Mesenchymal stem cell (in vitro differentiated cells and primary cell): Measurements from ENCODE around the gene MUC5B.
A peak's percentile ranks its signal among the peaks of the same experiment; 100 is the strongest.

ENCODE experiments used
- DNase-seq: peaks from one replicate; pipeline ENCODE4 v3.0.0-alpha.2; 2013
- H2AFZ ChIP-seq: one replicate; pipeline ENCODE4 v1.6.1; 2013; ENCODE audit warnings: low read depth, mild to moderate bottlenecking, control low read depth, inconsistent platforms, low read length, moderate library complexity
- H2AK5ac ChIP-seq: 2 replicates; pipeline ENCODE4 v1.6.1; 2013; ENCODE audit warnings: low read length, moderate library complexity, mild to moderate bottlenecking, inconsistent platforms; ENCODE audit not compliant: severe bottlenecking
- H2BK120ac ChIP-seq: one replicate; pipeline ENCODE4 v1.6.1; 2013; ENCODE audit warnings: low read depth, mild to moderate bottlenecking, inconsistent platforms, low read length, moderate library complexity
- H2BK12ac ChIP-seq, 2 experiments: one replicate each; pipeline ENCODE4 v1.6.1; 2013; ENCODE audit warnings: inconsistent platforms in 2 of 2, low read length in 2 of 2, mild to moderate bottlenecking in 2 of 2, moderate library complexity in 2 of 2, control low read depth in 1 of 2
- H2BK15ac ChIP-seq: one replicate; pipeline ENCODE4 v1.6.1; 2013; ENCODE audit warnings: mild to moderate bottlenecking, low read depth, inconsistent platforms; ENCODE audit not compliant: poor library complexity, severe bottlenecking
- H2BK5ac ChIP-seq: 2 replicates; pipeline ENCODE4 v1.6.1; 2013; ENCODE audit warnings: low read depth, mild to moderate bottlenecking, low read length, control low read depth, inconsistent platforms; ENCODE audit not compliant: poor library complexity, severe bottlenecking
- H3K14ac ChIP-seq, 2 experiments: one replicate each; pipeline ENCODE4 v1.6.1; 2013; ENCODE audit warnings: inconsistent platforms in 2 of 2, low read length in 2 of 2, control low read depth in 1 of 2, mild to moderate bottlenecking in 1 of 2, moderate library complexity in 1 of 2
- H3K18ac ChIP-seq, 2 experiments: one replicate each; pipeline ENCODE4 v1.6.1; 2013; ENCODE audit warnings: inconsistent platforms in 2 of 2, low read length in 2 of 2, control low read depth in 1 of 2, low read depth in 1 of 2, mild to moderate bottlenecking in 1 of 2
- H3K23ac ChIP-seq, 2 experiments: one replicate each; pipeline ENCODE4 v1.6.1; 2013; ENCODE audit warnings: inconsistent platforms in 2 of 2, low read length in 2 of 2, mild to moderate bottlenecking in 2 of 2, moderate library complexity in 2 of 2, control low read depth in 1 of 2
- H3K27ac ChIP-seq: 2 replicates; pipeline ENCODE4 v1.5.1; 2013; ENCODE audit warnings: mild to moderate bottlenecking, moderate library complexity, low read length, control low read depth, inconsistent platforms; ENCODE audit not compliant: poor library complexity, severe bottlenecking
- H3K27me3 ChIP-seq, 2 experiments: 2 replicates each; pipeline versions ENCODE4 v1.6.1 to v1.7.0; 2013; ENCODE audit warnings: low read length in 2 of 2, mild to moderate bottlenecking in 2 of 2, moderate library complexity in 2 of 2, control low read depth in 1 of 2, inconsistent platforms in 1 of 2; ENCODE audit not compliant: control insufficient read depth in 1 of 2, insufficient read depth in 1 of 2
- H3K36me3 ChIP-seq, 2 experiments: 2 replicates each; pipeline versions ENCODE4 v1.6.1 to v1.7.0; 2013; ENCODE audit warnings: low read length in 2 of 2, control low read depth in 1 of 2, inconsistent platforms in 1 of 2, low read depth in 1 of 2, mild to moderate bottlenecking in 1 of 2; ENCODE audit not compliant: insufficient read depth in 2 of 2, control insufficient read depth in 1 of 2
- H3K4ac ChIP-seq, 2 experiments: one replicate each; pipeline ENCODE4 v1.6.1; 2013; ENCODE audit warnings: inconsistent platforms in 2 of 2, low read length in 2 of 2, mild to moderate bottlenecking in 2 of 2, moderate library complexity in 2 of 2, control low read depth in 1 of 2, low read depth in 1 of 2
- H3K4me1 ChIP-seq: 2 replicates; pipeline ENCODE4 v1.6.1; 2013; ENCODE audit warnings: low read depth, low read length, control low read depth; ENCODE audit not compliant: control insufficient read depth, insufficient read depth
- H3K4me2 ChIP-seq: 2 replicates; pipeline ENCODE4 v1.6.1; 2013; ENCODE audit warnings: low read length, mild to moderate bottlenecking, inconsistent platforms; ENCODE audit not compliant: poor library complexity, severe bottlenecking
- H3K4me3 ChIP-seq, 2 experiments: 2 replicates each; pipeline versions ENCODE4 v1.5.1 to v1.7.0; 2013; ENCODE audit warnings: low read length in 2 of 2, mild to moderate bottlenecking in 2 of 2, control low read depth in 1 of 2, low read depth in 1 of 2; ENCODE audit not compliant: insufficient read depth in 1 of 2
- H3K79me1 ChIP-seq: replicated peaks from 2 replicates; pipeline ENCODE4 v1.6.1; 2013; ENCODE audit warnings: mild to moderate bottlenecking, control low read depth, low read length, inconsistent platforms; ENCODE audit not compliant: poor library complexity, severe bottlenecking
- H3K9ac ChIP-seq: 2 replicates; pipeline ENCODE4 v1.7.0; 2013; ENCODE audit warnings: mild to moderate bottlenecking, low read length, moderate library complexity
- H3K9me3 ChIP-seq: 2 replicates; pipeline ENCODE4 v1.7.0; 2013; ENCODE audit warnings: mild to moderate bottlenecking, low read length; ENCODE audit not compliant: control insufficient read depth
- H4K8ac ChIP-seq: one replicate; pipeline ENCODE4 v1.6.1; 2013; ENCODE audit warnings: inconsistent platforms, mild to moderate bottlenecking, low read length, moderate library complexity
- H4K91ac ChIP-seq: one replicate; pipeline ENCODE4 v1.6.1; 2013; ENCODE audit warnings: mild to moderate bottlenecking, low read length, inconsistent platforms
- WGBS: methylation state at CpG from one replicate; pipeline ENCODE4 v1.1.7; 2013; ENCODE audit warnings: mixed read lengths; 5-methylcytosine and 5-hydroxymethylcytosine counted together

MUC5B gene

DNA sequence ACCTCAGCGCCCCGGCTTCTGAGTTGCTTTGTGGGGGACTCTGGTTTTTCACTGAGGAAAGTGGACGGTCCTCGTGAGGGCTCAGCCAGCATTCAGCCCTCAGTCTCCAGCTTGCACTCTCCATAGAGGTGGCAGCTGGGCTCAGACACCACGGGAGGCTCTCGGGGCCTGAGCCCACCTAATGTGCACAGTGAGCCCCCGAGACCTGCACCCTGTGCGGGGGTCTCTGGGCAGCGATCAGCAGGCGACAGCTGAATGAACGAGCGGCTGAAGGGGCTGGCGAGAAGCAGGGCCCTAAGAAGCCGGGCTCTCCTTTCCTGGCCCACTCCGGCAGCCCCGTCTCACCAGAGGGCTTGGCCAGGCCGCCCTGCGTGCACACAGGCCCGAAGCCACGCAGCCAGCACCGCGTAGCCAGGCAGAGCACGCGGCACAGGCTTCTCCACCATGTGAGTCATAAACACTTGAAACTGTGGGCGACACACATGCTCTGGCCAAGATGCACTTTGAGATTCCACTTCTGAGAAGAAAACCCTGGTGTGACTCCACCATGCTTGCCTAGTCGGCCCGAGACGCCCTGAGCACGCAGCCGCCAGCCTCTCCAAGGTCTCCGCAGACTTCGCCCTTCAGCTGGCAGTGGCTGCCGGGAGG, 58.6 kb downstream of the MUC5B start:
- peaks cover 86 to 88% of the 10 kb centered on the region in 2 experiments for H3K36me3 ChIP-seq
- H3K27ac ChIP-seq, result no peak overlapping the region
- WGBS, result 91% methylated on average over 33 of the region's 33 CpGs
- no peak overlapping the region for H4K91ac ChIP-seq
- H2BK12ac ChIP-seq, result no peak overlapping the region
- no peak overlapping the region for H2BK15ac ChIP-seq
- H3K14ac ChIP-seq, result no peak overlapping the region
- peak; percentile 22 for DNase-seq
- no peak overlapping the region for H2AFZ ChIP-seq
- no peak overlapping the region for H3K4me3 ChIP-seq
- H3K23ac ChIP-seq, result no peak overlapping the region
- peaks cover 7% of the 10 kb centered on the region for H3K4me1 ChIP-seq
- H3K79me1 ChIP-seq, result peaks cover 61% of the 10 kb centered on the region
- H3K9ac ChIP-seq, result no peak overlapping the region
- H2BK120ac ChIP-seq, result no peak overlapping the region
- H3K27me3 ChIP-seq, result no peaks in the 10 kb centered on the region
- H3K18ac ChIP-seq, result no peak overlapping the region
- H4K8ac ChIP-seq, result no peak overlapping the region
- no peak overlapping the region for H3K4ac ChIP-seq
- H3K9me3 ChIP-seq, result no peaks in the 10 kb centered on the region
- H2AK5ac ChIP-seq, result no peak overlapping the region
- no peak overlapping the region for H2BK5ac ChIP-seq
- H3K4me2 ChIP-seq, result no peak overlapping the region

GRCh38 chr11:1281974-1282365, 59.1 kb downstream of the MUC5B start:
- no peak overlapping the region for H2BK120ac ChIP-seq
- H3K79me1 ChIP-seq, result peaks cover 58% of the 10 kb centered on the region
- H4K8ac ChIP-seq, result no peak overlapping the region
- H3K4me2 ChIP-seq, result no peak overlapping the region
- H4K91ac ChIP-seq, result no peak overlapping the region
- no peak overlapping the region for H3K27ac ChIP-seq
- 46% methylated on average over 3 of the region's 3 CpGs for WGBS
- no peak overlapping the region for H3K4me3 ChIP-seq
- no peak overlapping the region for H2AFZ ChIP-seq
- H3K9me3 ChIP-seq, result no peaks in the 10 kb centered on the region
- no peak overlapping the region for H3K14ac ChIP-seq
- peaks cover 86 to 88% of the 10 kb centered on the region in 2 experiments for H3K36me3 ChIP-seq
- no peak overlapping the region for H3K4ac ChIP-seq
- H3K27me3 ChIP-seq, result no peaks in the 10 kb centered on the region
- H2BK15ac ChIP-seq, result no peak overlapping the region
- no peak overlapping the region for H2BK12ac ChIP-seq
- H3K4me1 ChIP-seq, result peaks cover 7% of the 10 kb centered on the region
- H2BK5ac ChIP-seq, result no peak overlapping the region
- no peak overlapping the region for H3K9ac ChIP-seq
- no peak for DNase-seq
- no peak overlapping the region for H2AK5ac ChIP-seq
- H3K23ac ChIP-seq, result no peak overlapping the region
- no peak overlapping the region for H3K18ac ChIP-seq

GRCh38 chr11:1283091-1283511, 60.2 kb downstream of the MUC5B start:
- no peak overlapping the region for H2BK120ac ChIP-seq
- H3K79me1 ChIP-seq, result peaks cover 53% of the 10 kb centered on the region
- H3K9me3 ChIP-seq, result no peaks in the 10 kb centered on the region
- H3K4me2 ChIP-seq, result no peak overlapping the region
- no peak overlapping the region for H3K4me3 ChIP-seq
- H3K27me3 ChIP-seq, result no peaks in the 10 kb centered on the region
- no peak overlapping the region for H3K27ac ChIP-seq
- no peak overlapping the region for H3K18ac ChIP-seq
- no peak for DNase-seq
- H3K9ac ChIP-seq, result no peak overlapping the region
- H3K4me1 ChIP-seq, result peaks cover 4% of the 10 kb centered on the region
- no peak overlapping the region for H3K23ac ChIP-seq
- no peak overlapping the region for H4K91ac ChIP-seq
- no peak overlapping the region for H3K4ac ChIP-seq
- peaks cover 81 to 84% of the 10 kb centered on the region in 2 experiments for H3K36me3 ChIP-seq
- no peak overlapping the region for H2AFZ ChIP-seq
- H3K14ac ChIP-seq, result no peak overlapping the region
- no peak overlapping the region for H2AK5ac ChIP-seq
- WGBS, result 94% methylated on average over 18 of the region's 18 CpGs
- H4K8ac ChIP-seq, result no peak overlapping the region
- H2BK15ac ChIP-seq, result no peak overlapping the region
- no peak overlapping the region for H2BK5ac ChIP-seq
- H2BK12ac ChIP-seq, result no peak overlapping the region

GRCh38 chr11:1283906-1284305, 61.0 kb downstream of the MUC5B start:
- Histone ChIP-seq H2AFZ (no peak overlapping the region), H2BK15ac (no peak overlapping the region), H3K14ac (no peak overlapping the region), H3K4me3 (no peak overlapping the region), H3K23ac (no peak overlapping the region), H3K4me2 (no peak overlapping the region), H3K9me3 (no peaks in the 10 kb centered on the region), H2BK120ac (no peak overlapping the region), H3K27me3 (no peaks in the 10 kb centered on the region), H3K18ac (no peak overlapping the region), H3K4me1 (peaks cover 4% of the 10 kb centered on the region), H2AK5ac (no peak overlapping the region), H2BK12ac (no peak overlapping the region), H2BK5ac (no peak overlapping the region), H4K8ac (no peak overlapping the region), H3K79me1 (peaks cover 56% of the 10 kb centered on the region), H3K27ac (no peak overlapping the region), H3K4ac (no peak overlapping the region), H3K36me3 (peaks cover 81 to 84% of the 10 kb centered on the region in 2 experiments), H4K91ac (no peak overlapping the region), H3K9ac (no peak overlapping the region)
- WGBS, result 99% methylated on average over 8 of the region's 8 CpGs
- no peak for DNase-seq
